Mucosa of gallbladder (tissue), 1 donor: Measurements from ENCODE around the gene PTRH1. TPM values are rescaled to one million over a fixed set of nuclear protein-coding genes. Genes with fewer than 3 reads are reported as not detected.

ENCODE experiments used
- DNase-seq: peaks from one replicate; pipeline ENCODE4 v3.0.0-alpha.2; 2020; ENCODE audit warnings: low spot score
- total RNA-seq: library from RNA; stranded (reverse); gene quantifications from one replicate; pipeline ENCODE4 v1.2.1, GENCODE V29; 2021
- donor health status: DM: no; HTN: no; CAD: no.

Gene PTRH1
- total RNA-seq, 1 donor from 2014 or later: 19.5 TPM

DNA sequence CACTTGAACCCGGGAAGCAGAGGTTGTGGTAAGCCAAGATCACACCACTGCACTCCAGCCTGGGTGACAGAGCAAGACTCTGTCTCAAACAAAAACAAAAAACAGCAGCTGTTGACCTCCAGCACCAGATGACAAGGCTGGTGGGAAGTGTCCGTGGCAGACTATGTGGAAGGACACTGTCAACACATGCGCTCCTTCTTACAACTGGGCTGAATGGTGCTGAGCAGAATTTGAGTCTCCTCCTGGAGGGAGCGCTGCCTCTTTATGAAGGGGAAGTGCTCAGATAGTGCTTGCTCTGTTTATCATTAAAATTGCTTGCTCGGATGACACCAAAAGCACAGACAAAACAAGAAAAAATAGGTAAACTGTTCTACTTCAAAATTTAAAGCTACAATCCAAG lies 17.9 kb downstream of the PTRH1 start:
- DNase-seq: no peak

DNA sequence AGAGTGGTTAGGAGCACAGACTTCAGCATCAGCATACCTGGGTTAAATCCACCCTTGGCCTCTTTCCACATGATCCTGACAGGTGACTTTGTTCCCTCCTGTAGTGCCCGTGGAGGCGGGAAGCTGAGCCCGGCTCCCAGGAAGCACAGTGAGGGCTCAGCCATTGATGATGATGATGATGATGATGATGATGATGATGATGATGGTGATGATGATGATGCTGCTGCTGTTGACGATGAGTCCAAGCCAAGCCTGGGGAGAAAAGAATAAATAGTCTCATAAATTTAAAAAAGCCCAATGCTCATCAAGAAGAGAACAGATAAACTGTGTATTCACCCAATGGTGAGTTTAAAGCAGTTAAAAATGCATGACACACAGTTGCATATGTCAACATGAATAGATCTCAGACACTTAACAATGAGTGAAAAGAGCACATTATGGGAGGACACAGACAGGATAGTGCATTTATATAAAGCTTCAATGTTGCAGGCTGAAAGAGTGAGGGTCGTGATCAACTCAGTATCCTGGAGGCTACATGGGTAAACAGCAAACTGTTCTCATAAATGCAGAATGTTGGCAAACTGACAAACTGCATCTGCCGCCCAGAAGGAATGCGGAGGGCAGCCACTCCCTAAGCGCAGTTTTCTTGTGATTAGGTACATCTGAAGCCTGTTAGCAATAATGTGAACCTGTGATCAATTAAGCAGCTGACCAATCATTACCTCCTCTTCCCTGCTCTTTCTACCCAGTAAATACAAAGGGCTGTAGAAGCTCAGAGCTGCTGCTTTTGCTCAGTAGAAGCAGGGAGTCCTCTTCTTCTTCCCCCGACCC lies 20.4 kb downstream of the PTRH1 start:
- no peak for DNase-seq

DNA sequence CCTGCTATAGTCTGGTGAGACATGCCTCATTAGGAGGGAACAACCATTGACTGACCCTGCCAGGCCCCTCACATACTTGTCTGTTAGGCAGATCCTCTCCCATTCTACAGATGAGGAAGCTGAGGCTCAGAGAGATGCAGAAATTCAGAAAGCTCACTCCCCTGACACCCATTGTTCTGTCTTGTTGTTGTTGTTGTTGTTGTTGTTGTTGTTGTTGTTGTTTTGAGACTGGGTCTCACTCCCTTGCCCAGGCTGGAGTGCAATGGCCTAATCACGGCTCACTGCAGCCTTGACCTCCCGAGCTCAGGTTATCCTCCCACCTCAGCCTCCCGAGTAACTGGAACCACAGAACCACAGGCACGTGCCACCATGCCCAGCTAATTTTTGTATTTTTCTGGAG lies 21.8 kb downstream of the PTRH1 start:
- DNase-seq: no peak

DNA sequence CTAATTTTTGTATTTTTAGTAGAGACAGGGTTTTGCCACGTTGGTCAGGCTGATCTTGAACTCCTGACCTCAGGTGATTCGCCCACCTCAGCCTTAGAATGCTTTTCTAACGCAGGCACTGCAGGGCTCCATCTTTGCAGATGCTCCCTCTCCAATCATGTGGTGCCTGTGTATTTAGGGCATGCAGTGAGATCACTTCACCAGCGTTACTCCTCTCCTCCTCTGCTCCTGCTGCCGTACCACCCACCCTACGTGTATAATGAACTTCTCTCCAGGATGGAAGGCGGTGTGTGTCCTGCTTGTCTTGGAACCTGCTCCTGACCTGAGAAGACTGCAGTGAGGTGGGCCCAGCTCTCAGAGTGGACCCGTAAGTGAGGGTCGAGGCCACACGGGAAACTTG lies 22.3 kb downstream of the PTRH1 start:
- DNase-seq: no peak

DNA sequence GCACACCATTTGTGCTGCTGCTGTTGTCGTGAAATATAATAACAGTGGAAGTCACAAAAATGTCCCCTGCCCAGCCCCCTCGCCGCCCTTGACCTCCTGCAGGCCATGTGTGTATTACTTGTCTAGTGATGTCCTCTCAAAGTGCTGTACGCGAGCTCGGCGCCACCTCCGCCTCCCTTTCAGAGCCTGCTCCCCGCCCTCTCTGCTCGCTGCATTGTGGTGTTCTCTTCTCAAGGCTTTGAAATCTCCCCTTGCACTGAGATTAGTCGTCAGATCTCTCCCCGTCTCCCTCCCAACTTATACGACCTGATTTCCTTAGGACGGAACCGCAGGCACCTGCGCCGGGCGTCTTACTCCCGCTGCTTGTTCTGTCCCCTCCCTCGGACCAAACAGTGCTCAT lies 23.4 kb downstream of the PTRH1 start:
- no peak for DNase-seq

DNA sequence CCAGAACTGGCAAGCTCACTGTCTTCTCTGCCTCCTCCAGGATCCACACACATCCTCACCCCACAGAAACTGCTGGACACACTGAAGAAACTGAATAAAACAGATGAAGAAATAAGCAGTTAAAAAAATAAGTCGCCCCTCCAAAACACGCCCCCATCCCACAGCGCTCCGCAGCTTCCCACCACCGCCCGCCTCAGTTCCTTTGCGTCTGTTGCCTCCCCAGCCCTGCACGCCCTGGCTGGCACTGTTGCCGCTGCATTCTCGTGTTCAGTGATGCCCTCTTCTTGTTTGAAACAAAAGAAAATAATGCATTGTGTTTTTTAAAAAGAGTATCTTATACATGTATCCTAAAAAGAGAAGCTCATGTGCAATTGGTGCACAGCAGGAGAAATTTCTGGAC lies 24.7 kb downstream of the PTRH1 start:
- DNase-seq: no peak

DNA sequence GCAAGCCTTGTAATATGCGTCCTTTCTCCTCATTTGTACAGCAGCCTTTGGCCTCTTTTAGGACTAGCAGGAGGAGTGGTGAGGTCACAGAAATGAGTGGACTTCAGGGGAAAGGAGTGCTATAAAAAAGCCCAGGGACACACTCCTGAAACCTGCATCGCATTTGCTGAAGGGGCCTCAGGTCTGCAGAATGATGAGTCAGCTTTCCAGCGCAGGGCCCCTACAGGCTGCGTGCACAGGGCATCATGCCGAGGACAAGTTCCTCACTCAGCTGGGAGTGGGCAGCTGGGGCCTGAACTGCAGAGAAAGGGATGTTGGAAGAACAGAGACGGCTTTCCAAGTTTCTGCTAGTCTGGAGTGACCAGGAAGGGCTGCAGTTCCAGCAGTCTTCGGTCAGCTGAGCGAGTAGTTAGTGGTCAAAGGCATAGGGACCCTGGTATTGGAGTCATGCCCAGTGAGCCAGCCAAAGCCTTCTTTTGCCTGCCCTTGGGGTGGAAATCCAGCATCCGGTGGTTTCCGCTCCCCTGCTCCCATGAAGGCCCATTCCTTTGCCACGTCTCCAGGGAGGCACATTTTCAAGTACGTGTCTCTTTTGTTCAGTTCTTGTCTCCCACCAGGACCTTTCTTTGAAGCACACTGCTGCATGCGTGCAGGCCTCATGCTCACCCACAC lies 26.0 kb downstream of the PTRH1 start:
- DNase-seq: no peak

DNA sequence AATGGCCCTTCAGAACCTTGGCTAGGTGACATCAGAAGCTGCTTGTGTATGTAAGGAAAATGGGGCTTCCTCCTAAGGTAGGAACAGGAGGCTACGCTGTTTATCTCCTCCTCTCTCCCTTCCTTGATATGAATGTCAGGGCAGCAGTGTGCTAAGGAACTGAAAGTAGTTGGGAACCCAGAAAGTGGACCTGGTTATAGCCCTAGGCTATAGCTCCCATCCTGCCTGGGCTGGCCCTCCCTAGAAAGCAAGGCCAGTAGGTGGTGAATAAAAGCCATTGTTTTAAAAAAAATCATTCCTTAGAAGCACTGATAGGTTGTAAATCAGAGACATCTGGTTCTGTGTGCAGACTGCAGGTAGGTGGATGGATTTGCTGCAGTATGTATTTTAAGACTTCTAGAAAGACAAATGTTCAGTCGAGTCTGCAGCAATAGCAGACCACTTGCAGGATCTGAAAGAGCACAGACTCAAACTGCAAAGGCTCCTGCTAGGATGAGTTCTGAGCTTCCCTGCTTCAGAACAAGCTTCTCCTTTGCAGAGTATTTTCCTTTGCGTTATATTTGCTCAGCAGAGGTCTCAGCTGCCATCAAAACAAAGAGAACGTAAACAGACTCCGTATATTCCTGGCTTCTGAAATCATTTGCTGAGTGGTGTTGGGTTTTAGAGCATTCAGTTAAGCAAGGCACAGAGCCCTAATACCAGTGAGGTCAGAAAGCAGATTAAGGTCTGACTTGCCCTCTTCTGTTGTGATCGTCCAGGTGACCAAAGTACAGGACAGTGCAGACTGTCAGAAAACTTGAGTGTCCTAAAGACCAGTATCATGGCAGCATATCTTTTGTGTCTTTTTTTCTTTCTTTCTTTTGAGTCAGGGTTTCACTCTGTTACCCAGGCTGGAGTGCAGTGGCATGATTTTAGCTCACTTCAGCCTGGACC lies 28.7 kb downstream of the PTRH1 start:
- no peak for DNase-seq

DNA sequence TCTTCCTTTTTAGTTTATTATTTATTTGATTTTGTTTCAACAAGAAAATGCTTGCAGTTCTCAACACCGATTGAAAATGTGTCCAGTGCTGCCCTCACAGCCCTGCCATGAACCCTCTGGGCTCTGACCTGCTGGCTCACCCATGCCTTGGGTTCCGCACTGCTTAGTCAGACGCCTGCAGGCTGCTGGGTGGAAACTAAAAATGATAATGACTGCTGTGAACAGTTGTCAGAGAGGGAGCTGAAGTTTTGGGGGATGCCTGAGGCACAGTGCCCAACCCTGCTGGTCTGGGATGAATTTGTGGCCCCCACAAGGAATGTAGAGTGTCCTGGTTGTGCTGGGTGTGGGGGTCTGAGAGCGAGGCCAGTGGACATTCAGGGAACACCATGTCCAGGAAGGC lies 30.9 kb downstream of the PTRH1 start:
- no peak for DNase-seq

DNA sequence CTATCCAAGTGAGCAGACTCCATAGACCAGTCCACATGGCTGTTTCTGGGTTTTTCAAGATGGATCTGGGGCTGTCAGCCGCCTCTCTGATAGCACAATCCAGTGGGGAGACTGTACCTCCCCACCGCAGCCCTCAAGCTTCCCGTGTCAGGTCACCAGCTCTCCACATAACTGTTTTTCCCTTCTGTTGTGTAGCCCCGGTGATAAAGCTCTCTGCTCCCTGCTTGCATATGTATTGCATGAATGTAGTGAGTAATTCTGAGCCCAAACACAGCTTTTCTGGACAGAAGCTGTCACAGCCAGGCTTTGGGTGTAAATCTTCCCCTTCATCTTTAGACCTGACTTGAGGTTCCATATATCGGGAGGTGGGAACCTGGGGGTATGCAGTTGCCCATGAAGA lies 31.7 kb downstream of the PTRH1 start:
- no peak for DNase-seq

DNA sequence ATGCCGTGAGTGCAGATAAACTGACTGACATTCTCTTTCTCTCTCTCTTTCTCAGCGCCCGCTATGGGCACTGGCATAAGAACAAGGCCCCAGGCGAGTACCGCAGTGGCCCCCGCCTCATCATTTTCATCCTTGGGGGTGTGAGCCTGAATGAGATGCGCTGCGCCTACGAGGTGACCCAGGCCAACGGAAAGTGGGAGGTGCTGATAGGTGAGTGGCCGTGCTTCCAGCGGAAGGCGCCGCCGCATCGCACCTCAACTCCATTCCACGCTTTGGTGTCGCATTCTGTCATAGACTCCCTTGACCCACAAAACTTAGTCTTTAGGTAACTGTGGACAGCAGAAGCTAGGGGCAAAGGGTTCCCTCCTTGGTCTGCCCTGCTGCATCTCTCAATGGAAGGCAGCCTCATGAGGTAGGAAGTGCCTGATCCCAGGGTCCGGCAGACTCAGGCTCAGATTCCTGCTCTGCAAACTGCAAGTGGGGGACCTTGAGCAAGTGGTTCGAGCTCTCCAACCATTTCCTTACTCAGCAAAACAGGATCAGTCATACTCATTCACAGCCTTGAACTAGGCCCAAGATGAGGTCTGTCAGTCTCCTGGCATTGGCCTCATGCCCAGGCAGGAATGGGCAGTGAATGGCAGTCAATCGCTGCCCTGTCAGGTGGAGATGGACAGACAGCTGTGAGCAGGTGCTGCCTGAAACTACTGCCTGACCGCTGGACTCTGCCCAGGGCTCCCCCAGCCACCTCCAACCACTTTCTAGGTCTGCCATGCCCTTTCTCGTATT lies 32.9 kb downstream of the PTRH1 start:
- DNase-seq: no peak

DNA sequence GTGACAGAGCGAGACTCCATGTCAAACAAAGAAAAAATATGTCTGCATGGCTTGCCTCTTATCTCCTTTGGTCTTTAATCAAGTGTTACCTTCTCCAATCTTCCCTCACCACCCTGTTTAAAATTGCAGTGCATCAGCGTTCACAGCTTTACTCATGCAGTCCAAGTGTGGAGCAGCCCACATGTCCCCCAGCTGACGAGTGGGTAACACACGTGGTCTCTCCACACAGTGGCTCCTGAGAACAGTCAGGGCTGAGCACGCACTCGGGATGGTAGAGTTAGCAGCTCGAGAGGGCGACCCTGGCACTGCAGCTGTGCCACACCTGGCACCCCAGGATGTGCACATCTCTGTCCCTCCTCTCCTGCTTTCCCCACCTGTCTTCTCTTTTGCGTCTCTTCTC lies 34.6 kb downstream of the PTRH1 start:
- no peak for DNase-seq

DNA sequence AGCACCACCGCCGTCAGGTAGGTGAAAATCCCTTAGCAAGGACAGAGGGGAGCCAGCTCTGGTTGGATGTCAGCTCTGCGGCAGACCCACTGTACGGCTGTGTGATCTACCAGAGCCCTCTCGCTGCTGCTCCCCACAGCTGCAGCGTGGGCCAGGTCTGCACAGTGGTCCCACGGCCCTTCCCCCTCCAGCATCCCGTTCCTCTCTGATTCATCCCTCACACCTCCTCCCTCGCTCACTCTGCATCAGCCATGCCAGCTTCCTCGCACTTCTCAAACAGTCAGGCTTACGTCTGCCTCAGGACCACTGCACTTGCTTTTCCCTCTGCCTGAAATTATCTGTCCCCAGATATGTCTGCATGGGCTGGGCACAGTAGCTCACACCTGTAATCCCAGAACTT lies 35.2 kb downstream of the PTRH1 start:
- no peak for DNase-seq

DNA sequence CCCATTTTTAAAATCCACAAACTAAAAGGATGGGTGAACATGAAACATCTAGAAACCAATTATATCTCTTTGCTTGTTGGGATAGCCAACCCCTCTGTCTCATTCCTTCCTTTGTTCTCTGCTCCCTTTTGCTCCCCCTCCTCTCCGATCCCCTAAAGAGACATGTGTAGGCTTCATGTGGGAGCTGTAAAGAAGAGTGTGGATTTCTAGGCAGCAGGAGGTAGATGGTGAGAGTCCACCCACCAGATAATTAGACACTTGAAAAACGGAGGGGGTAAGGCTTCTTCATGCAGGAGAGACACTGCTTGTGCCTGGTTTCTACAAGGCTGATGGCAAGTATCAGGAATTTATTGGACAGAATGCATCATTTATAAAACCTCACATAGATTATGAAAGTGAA lies 36.0 kb downstream of the PTRH1 start:
- no peak for DNase-seq

DNA sequence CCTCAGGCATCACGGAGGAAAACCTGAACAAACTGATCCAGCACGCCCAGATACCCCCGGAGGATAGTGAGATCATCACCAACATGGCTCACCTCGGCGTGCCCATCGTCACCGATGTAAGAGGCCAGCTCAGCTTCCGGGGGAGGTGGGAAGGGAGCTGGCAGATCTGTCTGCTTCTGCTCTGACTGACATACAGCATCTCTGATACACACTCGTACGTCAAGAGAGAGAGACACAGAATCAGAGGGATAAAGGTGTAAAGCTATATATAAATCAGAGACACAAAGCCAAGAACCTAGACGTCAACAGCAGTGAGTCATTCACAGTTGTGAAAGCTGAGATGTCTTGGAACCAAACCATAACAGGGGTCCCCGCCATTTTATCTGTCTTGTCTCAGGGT lies 38.8 kb downstream of the PTRH1 start:
- DNase-seq: no peak

DNA sequence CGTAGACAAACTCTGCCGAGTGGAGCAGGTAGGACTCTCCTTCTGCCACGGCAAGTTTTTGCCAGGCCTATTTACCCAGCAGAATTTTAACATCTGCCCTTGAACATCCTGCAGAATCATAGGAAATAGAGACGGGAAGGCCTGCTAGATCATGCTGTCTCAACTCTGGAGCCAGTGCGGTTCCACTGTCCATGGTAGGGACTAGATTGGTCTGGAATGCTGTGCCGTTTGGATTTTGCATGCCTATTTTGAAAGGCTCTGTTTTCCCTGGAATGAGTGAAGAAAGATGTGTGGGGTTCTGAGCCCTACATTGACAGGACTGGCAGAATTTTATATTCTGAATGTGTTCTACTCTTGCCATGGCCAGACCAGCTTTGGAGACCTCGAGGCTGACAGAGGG lies 42.2 kb downstream of the PTRH1 start:
- DNase-seq: no peak

DNA sequence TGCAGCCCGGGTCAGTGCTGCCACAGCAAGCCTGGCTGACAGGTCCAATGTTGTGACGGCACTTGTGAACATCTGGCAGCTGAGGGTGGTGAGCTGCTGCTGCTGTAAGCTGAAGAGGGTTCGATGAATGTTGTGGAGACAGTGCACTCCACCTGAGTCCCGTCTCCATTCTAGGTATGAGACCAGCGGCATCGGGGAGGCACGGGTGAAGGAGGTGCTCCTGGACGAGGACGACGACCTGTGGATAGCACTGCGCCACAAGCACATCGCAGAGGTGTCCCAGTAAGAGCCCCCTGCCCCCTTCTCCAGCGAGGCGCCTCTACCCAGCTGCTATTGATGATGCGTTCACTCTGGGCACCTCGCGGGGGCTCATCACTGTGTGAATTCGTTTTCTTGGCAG lies 47.6 kb downstream of the PTRH1 start:
- no peak for DNase-seq

DNA sequence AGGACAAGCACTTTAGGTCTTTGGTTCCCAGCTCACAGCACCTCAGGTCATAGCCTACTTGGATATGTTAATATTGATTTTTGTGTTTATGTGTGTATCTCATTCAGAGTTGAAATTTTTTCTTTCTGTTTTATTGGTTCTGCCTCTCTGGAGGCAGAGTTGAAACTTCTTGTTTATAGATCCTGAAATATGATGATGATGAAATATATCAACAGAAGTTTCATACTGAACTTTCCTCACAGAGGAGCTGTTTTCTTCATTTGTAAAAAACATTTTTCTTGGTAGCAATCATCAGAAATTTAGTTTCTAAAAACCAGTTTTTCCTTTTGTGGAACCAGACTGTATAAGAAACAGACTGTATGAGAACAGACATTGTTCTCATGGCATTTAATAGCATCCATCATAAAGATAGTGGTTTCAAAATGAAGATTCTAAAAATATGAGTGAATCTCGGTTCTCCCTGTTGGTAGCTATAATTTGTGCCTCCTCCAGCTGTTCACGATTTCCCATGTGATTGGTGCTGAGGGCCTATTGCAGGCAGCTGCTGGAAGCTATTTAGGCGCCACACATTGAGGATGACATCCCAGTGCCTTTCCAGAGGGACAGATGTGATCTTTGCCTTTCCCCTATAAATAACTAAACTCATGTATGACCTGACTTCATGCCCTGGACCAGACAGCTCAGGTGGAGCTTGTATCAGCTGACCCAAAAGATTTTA lies 48.2 kb downstream of the PTRH1 start:
- no peak for DNase-seq

DNA sequence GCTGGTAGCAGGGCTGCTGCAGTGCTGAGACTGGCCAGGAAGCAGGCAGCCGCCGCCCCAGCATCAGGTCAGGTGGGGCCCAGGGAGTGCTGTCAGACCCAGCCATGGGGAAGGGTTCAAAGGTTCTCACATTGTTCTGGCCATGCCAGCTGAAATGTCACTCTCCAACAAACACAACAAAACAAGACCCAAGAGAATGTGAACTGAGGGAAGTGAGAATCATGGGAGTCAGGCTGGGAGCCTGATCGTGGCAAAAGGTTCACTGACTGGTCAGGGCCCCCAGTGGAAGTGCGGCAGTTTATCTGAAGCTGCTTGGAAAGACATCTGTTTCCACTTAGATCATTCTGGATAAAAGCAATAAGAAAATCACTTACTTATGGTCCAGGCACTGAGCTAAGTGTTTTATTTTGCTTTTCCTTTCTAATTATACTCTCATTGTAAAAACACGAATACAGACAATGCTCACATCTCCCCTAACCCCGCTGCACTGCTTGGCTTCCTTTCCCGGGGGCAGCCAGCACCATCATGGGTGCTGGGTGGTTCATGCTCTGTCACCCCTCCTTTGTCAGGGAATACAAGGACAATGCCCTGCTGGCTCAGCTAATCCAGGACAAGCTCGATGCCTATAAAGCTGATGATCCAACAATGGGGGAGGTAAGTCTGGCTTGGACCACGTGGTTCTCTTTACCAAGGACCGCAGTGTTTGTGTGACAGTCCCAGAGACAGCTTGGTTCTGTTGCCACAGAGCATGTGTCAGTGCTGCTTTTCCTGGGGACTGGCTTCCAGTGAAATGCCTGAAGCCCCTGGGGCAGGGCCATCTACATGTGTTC lies 50.6 kb downstream of the PTRH1 start:
- no peak for DNase-seq

DNA sequence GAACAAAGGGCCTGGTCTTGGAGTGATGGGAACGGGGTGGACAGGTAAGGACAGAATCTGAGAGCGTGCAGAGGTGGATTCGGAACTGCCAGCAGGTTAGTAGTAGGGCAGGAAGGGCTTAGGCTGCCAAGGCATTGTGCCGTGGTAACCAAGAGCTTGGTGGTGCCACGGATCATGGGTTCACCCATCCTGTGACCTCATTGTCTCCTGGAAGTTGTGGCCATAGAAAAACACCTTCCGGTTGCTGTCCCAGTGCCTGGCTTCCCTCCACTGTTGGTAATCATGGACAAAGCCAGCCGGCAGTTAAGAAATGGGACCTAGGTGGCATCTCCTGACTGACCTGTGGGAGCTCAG lies 51.2 kb downstream of the PTRH1 start:
- DNase-seq: no peak
